ENCODE results near the gene ZNF398. TPM values are rescaled to one million over a fixed set of nuclear protein-coding genes. Genes with fewer than 3 reads are reported as not detected.

Gene ZNF398
- polyA plus RNA-seq, 1 experiment: 8.0 TPM

DNA sequence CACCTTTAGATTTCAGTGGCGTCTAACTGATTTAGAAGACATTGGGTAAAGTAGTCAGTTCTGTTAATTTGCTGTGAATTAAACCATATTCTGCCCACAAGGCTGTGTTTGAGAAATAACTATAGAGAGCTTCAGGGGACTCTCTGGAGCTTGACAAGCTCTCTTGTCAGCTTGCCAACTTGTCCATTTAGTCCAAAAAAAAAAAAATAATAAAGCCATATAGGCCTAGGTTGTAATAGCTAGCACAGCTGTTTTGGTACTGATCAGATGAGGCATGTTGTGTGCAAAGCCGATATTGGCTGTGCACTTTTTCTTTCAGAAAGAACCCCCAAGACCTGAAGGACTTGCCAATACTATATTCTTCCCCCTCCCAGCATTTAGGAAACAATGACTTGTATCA is 27.9 kb downstream of the ZNF398 start:
- H3K36me3 ChIP-seq (ENCODE audit: control insufficient read depth, insufficient read depth, low read length): peaks cover 18% of the 10 kb centered on the region
- no peak for DNase-seq (ENCODE audit: low read depth)
- ChIA-PET POLR2A (no interaction called here), CTCF (interaction anchor here (1.4 kb wide), 1 partner anchor 14 kb away, joined by 4 read pairs; no protein-coding TSS in a partner anchor)
- TF ChIP-seq CTCF (IDR thresholded peaks at IDR 0.05; ENCODE audit: insufficient read depth, low read depth, low read length): no peak
- no peak overlapping the region for H3K4me3 ChIP-seq (ENCODE audit: low read depth, low read length)
- H3K27me3 ChIP-seq (ENCODE audit: control insufficient read depth, insufficient read depth, low read length): no peaks in the 10 kb centered on the region

DNA sequence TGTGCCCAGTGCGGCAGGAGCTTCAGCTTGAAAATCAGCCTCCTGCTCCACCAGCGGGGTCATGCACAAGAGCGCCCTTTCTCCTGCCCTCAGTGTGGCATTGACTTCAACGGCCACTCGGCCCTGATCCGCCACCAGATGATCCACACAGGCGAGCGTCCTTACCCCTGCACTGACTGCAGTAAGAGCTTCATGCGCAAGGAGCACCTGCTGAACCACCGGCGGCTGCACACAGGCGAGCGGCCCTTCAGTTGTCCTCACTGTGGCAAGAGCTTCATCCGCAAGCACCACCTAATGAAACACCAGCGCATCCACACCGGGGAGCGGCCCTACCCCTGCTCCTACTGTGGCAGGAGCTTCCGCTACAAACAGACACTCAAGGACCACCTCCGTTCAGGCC is 32.0 kb downstream of the ZNF398 start:
- ChIA-PET POLR2A (no interaction called here), CTCF (interaction anchor here (1.3 kb wide), 1 partner anchor 16 kb away, joined by 3 read pairs; the partner anchor contains the start of gene ZNF282)
- peaks cover 18% of the 10 kb centered on the region for H3K36me3 ChIP-seq (ENCODE audit: control insufficient read depth, insufficient read depth, low read length)
- no peak overlapping the region for H3K4me3 ChIP-seq (ENCODE audit: low read depth, low read length)
- no peak for TF ChIP-seq CTCF (IDR thresholded peaks at IDR 0.05; ENCODE audit: insufficient read depth, low read depth, low read length)
- H3K27me3 ChIP-seq (ENCODE audit: control insufficient read depth, insufficient read depth, low read length): no peaks in the 10 kb centered on the region
- no peak for DNase-seq (ENCODE audit: low read depth)

DNA sequence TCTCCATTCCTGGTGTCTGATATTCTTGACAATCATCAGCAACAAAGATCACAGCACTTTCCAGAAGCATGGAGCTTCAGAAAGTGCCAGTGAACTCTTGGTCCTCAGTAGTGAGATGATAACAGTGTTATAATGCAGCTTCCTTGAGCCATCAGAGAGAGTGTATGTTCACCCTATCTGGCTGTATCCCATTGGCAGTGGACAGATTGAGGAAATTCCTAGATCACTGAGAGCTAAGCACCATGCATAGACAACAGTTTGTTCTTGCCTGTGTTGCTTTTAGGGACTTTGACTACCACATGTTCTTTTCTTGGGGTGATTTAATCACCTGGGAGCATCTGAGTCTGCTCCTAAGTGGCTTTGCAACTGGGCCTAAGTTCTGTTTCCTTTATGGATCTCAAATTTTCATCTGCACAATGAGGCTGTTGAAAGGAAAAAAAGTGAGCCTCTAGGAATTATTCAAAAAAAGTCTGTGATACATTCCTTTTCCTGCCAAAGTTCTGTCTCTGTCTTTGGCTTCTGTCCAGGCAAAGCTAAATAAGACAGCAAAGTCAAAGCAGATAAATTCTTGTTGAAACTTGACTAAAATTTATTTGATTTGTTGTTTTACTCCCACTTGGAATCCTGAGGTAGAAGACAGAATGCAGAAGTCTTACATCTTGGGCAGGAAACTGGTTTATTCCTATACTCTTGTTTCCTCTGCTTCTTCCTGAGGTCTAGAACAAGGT is 33.6 kb downstream of the ZNF398 start:
- ChIA-PET POLR2A (no interaction called here), CTCF (interaction anchor here (0.9 to 1.6 kb wide), 3 partner anchors 15 to 53 kb away, joined by 3 to 5 read pairs (median 4); partner anchors contain the start of genes ZNF282 and ZNF398)
- TF ChIP-seq CTCF (IDR thresholded peaks at IDR 0.05; ENCODE audit: insufficient read depth, low read depth, low read length): no peak
- peaks cover 18% of the 10 kb centered on the region for H3K36me3 ChIP-seq (ENCODE audit: control insufficient read depth, insufficient read depth, low read length)
- no peak for DNase-seq (ENCODE audit: low read depth)
- H3K4me3 ChIP-seq (ENCODE audit: low read depth, low read length): no peak overlapping the region
- H3K27me3 ChIP-seq (ENCODE audit: control insufficient read depth, insufficient read depth, low read length): no peaks in the 10 kb centered on the region

GRCh38 chr7:149181450-149181790 is 34.2 kb downstream of the ZNF398 start:
- no peak for TF ChIP-seq CTCF (IDR thresholded peaks at IDR 0.05; ENCODE audit: insufficient read depth, low read depth, low read length)
- Histone ChIP-seq H3K27me3 (ENCODE audit: control insufficient read depth, insufficient read depth, low read length) (no peaks in the 10 kb centered on the region), H3K4me3 (ENCODE audit: low read depth, low read length) (no peak overlapping the region), H3K36me3 (ENCODE audit: control insufficient read depth, insufficient read depth, low read length) (peaks cover 18% of the 10 kb centered on the region)
- no peak for DNase-seq (ENCODE audit: low read depth)
- ChIA-PET POLR2A (no interaction called here), CTCF (interaction anchor here (0.9 to 1.6 kb wide), 3 partner anchors 14 to 52 kb away, joined by 3 to 5 read pairs (median 4); partner anchors contain the start of genes ZNF282 and ZNF398)

GRCh38 chr7:149184274-149184673 is 37.0 kb downstream of the ZNF398 start:
- CTCF ChIA-PET: interaction anchor here (1.0 kb wide), 1 partner anchor 58 kb away, joined by 3 read pairs; no protein-coding TSS in a partner anchor
- DNase-seq (ENCODE audit: low read depth): no peak
- H3K4me3 ChIP-seq (ENCODE audit: low read depth, low read length): no peak overlapping the region
- POLR2A ChIA-PET: no interaction called here
- TF ChIP-seq CTCF (IDR thresholded peaks at IDR 0.05; ENCODE audit: insufficient read depth, low read depth, low read length): no peak
- peaks cover 4% of the 10 kb centered on the region for H3K36me3 ChIP-seq (ENCODE audit: control insufficient read depth, insufficient read depth, low read length)
- H3K27me3 ChIP-seq (ENCODE audit: control insufficient read depth, insufficient read depth, low read length): no peaks in the 10 kb centered on the region

All from BJ (cell line).